Ecto neural progenitor cell (in vitro differentiated cells): ENCODE results near the gene ZC2HC1C.
"Not testable (repeated sequence)": the region's sequence is repeated elsewhere in the genome, so short reads cannot be mapped to it uniquely, and the experiment has no call there.

ENCODE experiments used
- DNase-seq: peaks from one replicate; pipeline ENCODE4 v3.0.0-alpha.2; 2018; ENCODE audit warnings: low spot score

The ZC2HC1C gene

DNA sequence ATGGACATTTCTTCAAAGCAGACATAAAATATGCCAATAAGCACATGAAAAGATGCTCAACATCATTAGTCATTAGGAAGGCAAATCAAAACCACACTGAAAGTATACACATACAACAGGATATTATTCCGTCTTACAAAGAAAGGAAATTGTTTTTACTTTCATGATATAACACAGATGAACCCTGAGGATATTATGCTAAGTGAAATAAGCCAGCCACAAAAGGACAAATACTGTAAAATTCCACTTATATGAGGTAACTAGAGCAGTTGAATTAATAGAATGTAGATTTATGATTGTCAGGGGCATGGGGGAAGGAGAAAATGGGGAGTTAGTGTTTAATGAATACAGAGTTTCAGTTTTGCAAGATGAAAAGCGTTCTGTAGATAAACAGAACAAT, 9.8 kb upstream of the ZC2HC1C start:
- DNase-seq: no peak

DNA sequence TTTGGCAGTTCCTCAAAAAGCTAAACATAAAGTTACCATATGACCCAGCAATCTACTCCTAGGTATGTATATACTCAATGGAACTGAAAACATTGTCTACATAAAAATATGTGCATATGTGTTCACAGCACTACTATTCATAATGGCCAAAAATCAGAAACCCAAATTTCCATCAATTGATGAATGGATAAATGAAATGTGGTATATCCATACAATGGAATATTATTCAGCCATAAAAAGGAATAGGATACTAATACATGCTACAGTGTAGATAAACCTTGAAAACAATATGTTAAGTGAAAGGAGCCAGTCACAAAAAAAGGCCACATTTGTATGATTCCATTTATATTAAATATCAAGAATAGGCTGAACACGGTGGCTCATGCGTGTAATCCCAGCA, 9.0 kb upstream of the ZC2HC1C start:
- no peak for DNase-seq

DNA sequence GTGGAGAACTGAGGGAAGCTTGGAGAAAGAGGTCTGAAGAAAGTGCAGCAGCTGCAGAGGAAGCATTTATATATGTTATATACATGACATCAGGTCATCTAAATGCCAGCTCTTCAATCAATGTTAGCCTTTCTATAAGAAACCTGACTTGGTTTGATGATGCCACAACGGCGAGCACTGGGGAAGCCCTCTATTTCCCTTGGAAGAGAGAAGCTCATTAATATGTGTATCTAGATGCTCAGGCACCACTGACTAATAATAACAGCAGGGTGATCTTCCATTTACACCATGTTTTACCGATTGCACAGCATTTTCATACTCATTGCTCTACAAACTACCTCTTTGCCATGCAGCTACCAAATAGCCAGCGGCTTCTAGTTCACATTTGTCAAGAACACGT, 6.4 kb upstream of the ZC2HC1C start:
- no peak for DNase-seq

DNA sequence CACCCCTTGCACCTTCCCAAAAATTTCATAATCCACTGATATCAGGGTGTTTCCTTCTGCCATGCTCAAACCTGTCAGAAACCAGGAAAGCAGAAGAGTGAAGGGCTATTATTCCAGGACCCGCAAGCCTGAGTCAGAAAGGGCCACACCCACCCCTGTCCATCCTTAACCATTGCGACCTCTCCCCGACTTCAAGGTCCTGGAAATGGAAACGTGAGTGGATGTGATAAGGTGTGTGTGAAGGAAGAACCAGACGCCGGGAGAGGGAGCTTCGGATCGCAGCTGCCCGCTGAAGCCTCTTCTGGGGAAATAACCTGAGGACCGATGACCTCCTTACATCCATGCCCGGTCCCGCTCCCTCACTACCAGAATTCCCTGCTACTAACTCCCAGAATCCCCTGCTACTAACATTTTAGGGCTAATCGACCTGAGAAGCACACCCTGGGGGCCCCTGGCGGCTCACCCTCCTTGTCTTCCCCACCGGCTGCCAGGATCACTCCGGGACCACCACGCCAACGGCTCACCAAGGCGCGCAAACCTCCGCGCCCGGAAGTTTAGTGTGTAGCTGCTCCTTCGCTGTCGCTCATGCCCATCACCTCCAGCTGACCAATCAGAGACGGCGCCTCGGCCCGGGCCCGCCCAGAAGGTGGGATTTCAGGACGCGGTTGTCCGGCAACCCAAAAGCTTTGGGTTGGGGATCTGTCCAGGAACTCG, 5.8 kb upstream of the ZC2HC1C start, which contains the start of gene ACYP1:
Gene ACYP1 (minus strand): TSS at position 534 of the 714 bp plus-strand sequence. CDS start 471 bp downstream, at position 63.
- peak; percentile 95 for DNase-seq

DNA sequence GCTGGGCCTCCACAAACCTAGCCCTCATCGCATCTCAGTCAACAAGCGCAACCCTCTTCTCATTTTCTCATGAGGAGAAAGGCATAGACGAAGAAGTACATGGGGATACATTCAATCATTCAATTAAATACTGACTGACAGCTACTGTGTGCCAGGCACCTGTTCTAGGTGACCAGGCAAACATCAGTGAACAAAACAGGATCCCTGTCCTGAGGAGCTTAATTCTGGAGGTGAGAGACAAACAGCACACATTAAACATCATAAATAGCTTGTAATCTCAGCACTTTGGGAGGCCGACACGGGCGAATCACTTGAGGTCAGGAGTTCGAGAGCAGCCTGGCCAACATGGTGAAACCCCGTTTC, 5.3 kb upstream of the ZC2HC1C start:
- DNase-seq: no peak

DNA sequence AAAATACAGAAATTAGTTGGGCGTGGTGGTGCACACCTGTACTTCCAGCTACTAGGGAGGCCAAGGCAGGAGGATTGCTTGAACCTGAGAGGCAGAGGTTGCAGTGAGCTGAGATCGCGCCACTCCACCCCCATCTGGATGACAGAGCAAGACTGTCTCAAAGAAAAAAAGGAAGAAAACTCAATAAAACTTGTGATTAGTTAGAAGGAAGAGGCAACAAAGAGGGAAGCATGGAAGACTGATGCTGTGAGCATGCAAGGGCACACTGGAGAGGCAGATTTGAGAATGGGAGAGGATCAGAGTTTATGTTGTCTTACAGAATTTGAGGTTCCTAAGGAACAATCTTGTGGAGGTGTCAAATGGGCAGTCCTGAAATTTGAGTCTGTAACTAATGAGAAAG, 2.8 kb upstream of the ZC2HC1C start:
- DNase-seq: no peak

DNA sequence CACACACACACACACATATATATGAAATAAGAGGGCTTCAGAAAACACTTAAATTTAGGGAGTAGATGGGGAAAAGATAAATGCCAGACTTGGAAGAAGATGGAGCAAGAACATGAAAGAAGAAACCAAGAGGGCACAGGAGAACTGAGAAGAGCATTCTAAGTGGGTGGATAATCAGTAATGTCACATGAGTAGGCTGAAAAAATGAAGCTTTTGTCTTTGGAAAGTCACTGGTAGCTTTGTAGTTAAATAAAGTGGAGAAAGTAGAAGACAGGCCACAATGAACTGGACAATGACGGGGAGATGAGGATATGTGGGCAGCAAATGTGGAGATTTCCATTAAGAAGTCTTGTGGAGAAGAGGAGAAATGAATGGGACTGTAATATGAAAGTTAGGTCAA, 2.2 kb upstream of the ZC2HC1C start:
- DNase-seq: no peak

DNA sequence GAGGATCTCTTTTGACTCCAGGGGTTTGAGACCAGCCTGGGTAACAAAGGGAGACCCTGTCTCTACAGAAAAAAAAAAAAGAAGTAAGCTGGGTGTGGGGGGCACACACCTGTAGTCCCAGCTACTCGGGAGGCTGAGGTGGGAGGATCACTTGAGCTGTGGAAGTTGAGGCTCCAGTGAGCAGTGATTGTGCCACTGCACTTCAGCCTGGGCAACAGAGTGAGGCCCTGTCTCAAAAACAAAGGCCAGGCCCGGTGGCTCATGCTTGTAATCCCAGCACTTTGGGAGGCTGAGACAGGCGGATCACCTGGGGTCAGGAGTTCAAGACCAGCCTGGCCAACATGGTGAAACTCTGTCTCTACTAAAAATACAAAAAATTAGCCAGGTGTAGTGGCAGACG, 1.7 kb upstream of the ZC2HC1C start:
- DNase-seq: not testable (repeated sequence)

DNA sequence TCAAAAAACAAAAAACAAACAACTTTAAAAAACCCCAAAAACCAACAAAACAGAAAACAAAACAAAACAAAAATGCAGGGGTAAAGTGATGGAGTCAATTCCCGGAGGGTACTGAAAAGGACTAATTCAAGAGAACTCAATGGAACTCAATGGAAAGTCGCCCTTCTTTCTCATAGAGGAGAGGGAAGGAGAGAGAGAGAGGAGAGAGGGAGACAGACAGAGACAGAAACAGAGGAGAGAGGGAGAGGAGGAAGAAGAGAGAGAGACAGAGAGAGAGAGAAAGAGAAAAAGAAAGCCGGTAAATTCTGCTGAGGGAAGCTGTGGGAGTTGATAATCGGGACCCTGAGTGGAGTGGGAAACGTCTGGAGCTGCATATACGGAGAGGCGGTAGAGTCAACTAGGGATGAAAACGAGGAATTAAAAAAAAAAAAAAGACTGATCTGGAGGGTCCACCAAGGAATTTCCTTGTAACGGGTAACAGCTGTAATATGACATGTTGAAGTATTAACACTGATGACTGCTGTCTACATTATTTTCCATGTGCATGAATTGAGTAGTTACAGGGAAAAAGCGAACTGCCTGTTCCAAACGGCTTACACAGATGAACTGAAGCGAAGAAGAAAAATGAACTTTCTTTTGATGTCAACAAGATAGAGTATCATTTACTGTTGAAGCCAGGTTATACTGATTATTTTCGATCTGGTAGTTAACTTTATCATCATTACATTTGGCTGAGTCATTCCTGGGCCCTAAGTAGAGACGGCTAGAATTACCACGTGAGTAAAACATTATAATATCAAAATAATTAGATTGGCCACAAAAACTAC, 934 bp upstream of the ZC2HC1C start:
- no peak for DNase-seq

DNA sequence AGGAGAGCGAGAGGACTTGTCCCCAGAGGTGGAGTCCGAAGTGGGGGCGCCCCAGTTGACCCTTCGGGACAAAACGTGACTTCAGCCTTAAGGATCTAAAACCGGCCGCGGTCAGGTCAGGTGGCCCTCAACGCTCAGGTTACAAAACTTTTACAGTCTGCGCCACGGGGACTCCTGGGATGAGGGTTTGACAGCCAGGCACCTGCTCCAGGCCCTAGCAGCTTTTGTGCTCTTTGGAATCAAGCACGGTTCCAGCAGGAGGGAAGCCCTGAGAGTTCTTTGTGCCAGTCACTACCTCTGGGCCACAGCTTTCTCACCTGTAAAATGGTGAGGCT, 337 bp downstream of the ZC2HC1C start:
- DNase-seq: no peak

DNA sequence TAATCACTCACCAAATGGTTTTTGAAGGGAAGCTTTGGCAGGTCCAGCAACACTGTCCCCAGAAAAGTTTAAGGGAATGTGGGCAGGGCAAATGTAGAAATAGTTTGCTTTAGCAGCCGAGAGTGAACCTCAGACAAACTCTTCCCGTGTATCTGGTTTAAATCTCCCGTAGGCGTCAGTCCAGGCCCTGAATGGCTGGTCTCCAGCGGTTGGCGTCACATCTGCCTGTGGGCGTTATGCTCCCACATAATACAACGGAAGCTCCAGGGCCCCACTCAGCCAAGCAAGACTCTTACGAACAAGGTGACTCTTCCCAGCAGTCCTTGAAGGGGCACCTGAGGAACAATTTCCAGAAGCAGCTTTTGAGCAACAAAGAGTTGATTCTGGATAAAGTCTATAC, 942 bp downstream of the ZC2HC1C start:
- no peak for DNase-seq

DNA sequence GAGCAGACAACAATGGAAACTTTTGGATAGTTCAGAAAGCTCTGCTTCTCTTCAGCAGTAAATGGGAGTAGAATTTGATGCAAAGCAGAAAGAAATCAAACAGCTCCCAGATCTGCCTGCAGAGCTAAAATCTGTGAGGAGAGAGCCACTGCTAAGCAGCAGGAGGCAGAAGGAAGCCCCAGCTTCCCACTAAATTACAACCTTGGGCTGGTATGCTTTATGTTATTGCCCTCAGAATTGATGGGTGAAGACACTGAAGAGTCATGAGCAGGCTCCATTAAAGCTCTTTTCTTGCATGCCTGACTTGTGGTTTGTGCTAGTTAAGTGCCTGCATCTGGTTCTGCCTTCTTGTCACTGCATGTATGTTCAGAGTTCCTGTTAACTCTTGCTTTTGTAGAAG, 8.4 kb downstream of the ZC2HC1C start:
- DNase-seq: no peak

DNA sequence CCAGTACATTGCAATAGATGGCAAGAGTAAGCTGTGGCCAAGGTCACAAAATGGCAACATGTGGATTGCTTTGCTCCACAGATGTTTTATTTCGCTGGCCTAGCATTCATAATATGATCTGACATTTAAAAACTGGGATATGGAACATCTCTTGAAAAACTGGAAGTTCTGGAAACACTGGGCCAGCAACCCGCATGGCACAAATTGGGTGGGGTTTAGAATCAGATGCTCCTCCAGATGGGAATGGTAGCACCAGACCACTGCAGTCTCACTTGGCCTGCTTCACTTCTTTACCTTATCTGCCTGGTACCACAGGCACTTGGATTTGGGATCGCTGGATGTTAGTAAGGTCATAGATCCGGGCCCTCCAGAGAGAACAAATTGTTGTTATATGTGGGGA, 10.1 kb downstream of the ZC2HC1C start:
- no peak for DNase-seq

DNA sequence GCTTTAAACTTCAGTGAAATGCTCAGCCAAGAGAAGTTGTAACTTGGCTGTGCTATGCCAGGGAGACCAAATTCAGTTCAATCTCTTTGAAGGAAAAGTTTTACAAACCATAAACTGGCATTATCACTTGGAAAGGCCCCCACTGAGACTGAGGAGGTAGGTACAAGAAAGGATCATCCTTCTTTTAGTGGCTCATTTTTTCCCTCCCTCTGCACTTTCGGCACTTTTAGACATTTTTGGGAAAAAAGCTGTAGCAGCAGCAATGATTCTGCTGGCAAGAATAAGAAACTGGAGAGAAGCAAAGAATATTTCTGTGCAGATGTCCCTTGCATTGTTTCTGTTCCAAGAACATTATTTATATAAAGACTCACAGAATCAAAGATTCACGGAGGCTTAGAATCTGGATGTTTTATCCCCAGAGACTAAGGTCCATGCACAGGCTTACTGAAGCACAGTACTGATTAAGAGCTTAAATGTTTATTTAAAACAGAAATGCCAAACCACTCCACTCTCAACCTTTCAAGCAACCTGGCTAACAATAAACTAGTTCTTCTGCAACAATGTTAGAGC, 12.3 kb downstream of the ZC2HC1C start:
- no peak for DNase-seq

DNA sequence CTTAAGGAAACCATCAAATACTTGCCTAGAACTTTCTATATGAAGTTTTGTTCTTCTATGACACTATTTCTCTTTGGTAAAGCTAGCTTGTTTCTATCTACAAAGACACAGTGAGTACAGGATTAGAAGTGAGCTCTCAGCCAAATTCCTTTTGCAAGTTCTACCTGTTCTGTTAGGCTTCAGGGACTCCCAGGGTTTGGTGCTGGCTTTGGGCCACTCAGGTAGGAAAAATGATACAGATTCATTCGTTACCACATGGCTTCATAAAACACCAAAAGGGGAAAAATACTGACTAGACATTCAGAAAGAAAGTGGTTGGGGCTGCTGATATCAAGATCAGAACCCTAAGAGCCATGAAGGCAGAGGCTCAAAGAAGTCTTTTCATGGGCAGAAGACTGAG, 13.8 kb downstream of the ZC2HC1C start:
- no peak for DNase-seq

DNA sequence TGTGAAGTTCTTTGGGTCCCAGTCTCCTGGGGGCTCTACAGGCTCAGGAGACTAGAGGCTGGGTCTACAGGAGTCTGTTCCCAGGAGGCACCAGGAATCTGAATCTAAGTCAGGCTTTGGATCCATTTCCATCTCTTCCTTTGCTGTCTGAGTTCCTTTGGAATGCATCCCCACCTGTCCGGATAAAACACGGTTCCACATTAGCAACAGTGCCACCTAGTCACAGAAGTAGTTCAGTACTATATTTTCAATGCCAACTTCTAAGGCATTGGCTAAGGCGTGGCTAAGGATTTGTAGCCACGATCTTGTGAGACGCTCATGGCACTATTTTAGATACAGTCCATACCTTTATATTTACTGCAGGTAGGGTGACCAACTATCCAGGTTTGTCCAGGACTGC, 15.1 kb downstream of the ZC2HC1C start:
- no peak for DNase-seq

DNA sequence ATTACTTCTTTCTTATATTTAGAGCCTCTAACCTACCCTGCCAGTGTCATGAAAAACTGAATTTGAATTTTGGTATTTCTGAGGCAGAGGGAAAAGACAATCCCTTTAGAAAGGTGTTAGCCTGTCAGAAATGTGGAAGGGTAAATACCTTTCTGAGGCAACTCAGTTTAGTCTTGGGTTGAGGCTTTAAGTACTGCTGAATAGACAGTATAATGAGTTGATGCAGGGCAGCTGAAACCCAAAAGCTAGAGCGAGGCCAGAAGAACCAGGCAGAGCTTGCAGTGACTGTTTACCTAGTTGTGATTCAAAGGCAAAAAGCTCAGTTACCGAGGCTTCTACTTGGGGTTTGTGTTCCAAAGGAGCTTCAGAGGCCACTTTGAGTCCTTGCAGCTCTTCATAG, 18.7 kb downstream of the ZC2HC1C start:
- DNase-seq: no peak

DNA sequence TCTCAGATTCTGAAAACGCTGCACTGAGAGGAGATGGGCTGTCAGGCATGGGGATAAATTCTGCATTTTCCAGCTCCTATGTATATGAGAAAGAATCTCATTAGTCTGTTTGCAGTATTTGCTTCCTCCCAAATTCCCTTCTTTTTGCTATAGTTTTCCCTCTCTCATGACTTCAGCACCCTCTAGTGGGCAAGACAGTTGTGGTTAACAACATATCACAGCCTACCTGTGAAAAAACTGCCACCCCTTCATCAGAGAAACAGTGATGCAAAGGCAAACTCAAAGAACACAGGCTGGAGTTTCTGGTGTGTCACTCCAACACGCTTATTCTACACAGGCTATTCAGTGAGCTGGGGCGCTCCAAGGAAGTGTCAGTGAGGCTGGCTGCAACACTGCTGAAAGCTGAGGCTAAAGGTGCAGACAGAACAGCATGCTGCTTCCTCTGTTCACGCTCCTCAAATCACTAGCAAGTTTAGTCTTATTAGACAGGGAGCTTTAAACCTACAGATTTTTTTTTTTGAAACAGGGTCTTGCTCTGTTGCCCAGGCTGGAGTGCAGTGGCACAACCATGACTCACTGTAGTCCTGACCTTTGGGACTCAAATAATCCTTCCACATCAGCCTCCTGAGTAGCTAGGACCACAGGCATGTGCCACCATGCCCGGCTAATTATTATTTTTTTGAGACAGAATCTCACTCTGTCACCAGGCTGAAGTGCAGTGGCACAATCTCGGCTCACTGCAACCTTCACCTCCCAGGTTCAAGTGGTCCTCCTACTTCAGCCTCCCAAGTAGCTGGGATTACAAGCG, 19.3 kb downstream of the ZC2HC1C start:
- peak; percentile 52 for DNase-seq

DNA sequence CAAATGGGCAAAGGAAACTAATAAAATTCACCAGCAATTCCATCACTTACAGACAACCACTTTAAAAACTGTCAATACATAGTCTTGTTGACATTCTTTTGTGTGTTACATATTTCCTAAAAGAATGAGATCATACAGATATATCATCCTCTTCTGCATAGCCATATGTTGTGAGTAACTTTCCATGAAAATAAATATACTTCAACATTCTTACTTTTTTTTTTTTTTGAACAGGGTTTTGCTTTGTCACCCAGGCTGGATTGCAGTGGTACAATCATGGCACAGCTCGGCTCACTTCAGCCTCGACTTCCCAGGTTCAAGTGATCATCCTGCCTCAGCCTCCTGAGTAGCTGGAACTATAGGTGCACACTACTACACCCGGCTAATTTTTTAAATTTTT, 20.9 kb downstream of the ZC2HC1C start:
- no peak for DNase-seq

DNA sequence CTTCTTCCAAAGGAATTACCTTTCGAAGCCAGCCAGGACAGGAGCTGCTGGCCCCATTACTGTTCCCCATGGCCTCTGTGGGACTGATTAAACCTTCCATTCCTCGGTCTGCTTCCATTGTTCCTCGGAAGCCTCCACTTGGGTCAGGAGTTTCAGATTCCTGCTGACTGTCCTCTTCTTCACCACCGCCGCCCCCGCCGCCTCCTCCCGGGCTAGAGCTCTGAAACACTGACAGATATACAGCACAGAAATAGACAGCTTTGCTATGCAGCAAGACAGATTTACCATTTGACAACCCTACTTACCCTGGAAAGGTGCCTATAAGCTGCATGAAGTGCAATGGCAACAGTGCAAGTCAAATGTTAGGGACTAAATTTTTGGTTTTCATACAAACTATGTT, 21.8 kb downstream of the ZC2HC1C start:
- no peak for DNase-seq

DNA sequence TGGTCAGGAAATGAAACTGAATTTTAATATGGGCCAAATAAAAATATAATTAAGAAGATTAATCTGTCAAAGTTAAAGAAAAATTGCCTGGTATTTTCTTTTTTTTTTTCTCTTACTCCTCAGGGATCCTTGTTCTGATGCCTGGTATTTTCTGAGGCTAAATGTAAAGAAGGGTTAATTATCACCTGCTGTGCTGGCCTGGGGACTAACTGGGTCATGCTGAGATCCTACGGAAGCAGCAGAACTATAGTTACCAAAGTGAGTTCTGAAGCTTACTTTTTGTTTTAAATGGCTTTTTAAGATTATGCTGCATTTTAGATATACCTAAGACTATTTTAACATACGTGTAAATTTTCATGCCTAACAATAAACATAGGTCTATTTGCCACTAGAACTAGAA, 23.3 kb downstream of the ZC2HC1C start:
- DNase-seq: no peak

DNA sequence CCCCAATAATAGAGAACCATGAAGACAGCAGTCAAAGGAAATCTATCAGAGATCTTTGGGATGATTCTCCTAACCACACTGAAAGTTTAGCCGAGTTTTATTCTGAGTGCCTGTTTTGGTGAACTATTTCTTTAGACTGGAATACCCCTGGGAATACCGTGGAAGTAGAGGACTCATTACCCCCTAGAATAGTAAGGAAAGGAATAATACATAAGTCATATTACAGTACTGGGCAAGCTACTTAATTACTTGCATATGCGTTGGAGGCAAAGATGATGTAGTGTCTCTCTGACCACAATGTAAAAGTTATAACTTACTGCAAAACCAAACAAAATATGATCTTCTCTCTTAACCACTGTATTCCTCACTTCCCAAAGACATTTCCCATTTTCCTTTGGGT, 25.5 kb downstream of the ZC2HC1C start:
- DNase-seq: no peak

DNA sequence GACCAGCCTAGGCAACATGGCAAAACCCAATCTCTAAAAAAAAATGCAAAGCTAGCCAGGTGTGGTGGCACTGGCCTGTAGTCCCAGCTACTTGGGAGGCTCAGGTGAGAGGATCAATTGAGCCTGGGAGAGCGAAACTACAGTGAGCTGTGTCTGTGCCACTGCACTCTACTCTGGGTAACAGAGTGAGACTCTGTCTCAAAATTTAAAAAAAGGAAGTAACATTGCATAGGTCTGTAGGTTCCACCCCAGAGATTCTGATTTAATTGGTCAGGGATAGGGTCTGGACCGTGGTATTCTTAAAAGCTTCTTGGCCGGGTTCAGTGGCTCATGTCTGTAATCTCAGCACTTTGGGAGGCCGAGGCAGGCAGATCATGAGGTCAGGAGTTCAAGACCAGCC, 26.2 kb downstream of the ZC2HC1C start:
- no peak for DNase-seq
